ENCODE measurements around the gene MIER2.
A peak's percentile ranks its signal among the peaks of the same experiment; 100 is the strongest.
"Not testable (repeated sequence)": the region's sequence is repeated elsewhere in the genome, so short reads cannot be mapped to it uniquely, and the experiment has no call there.

Gene MIER2

DNA sequence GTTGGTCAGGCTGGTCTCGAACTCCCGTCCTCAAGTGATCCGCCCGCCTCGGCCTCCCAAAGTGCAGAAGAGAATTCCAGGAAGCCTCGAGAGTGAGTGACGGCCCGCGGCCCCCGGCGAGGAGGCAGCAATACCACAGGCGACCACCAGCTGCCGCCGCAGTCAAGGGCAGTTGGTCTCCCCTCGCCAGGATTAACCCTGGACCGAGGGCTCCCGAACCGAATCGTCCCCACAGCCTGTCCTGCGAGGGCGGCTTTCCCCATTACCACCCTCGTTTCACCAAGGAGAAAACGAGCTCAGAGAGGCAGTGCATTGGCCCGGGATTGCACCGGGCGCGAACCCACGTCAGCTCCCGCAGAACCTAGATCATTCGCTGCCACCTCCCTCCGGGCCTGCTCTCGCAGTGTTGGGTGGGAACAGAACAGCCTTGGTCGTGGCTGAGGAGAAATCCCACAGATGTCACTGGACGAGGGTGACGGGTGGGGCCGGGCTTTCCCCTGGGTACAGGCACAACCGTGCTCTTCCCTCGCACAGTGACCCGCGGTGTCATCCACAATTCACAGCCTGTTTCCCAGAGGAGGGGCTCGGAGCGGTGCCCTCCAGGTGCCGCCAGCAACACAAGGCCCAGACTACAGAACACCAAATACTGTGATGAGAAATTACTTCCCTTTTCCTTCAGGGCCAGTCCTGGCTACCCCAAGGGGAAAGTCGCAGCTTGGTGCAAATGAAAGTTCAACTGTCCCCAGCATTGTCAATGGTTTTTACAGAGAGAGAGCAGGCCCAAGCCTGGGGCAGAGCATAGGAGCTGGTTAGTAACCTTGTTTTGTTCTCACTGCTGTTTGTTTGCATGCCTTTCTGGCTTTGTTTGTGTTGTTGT lies 39.6 kb upstream of the MIER2 start:
- DNase-seq (ENCODE audit: low read depth), result no peak
- TF ChIP-seq CTCF (IDR thresholded peaks at IDR 0.05; ENCODE audit: insufficient read depth, low read depth, low read length, missing control alignments), result no peak
- no peak overlapping the region for H3K4me3 ChIP-seq (ENCODE audit: low read length)

DNA sequence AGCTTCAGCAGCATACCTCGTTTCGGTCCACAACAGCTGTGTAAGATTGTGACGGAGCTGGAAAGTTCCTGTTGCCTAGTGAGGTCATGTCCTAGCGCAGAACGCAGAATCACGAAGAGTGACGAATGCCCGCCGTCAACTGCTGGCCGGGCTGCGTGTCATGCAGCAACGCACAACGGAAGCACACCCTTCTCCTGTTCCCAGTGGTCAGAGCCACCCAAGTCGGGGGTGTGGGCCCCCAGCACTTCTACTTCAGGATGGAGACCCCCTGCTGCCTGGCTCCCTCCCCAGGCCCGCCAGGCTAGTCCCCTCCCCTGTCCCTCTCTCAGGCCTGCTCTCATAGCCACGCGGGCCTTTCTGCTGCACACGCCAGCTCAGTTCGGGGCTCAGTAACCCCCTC lies 38.4 kb upstream of the MIER2 start:
- no peak for TF ChIP-seq CTCF (IDR thresholded peaks at IDR 0.05; ENCODE audit: insufficient read depth, low read depth, low read length, missing control alignments)
- DNase-seq (ENCODE audit: low read depth), result no peak
- H3K4me3 ChIP-seq (ENCODE audit: low read length), result no peak overlapping the region

DNA sequence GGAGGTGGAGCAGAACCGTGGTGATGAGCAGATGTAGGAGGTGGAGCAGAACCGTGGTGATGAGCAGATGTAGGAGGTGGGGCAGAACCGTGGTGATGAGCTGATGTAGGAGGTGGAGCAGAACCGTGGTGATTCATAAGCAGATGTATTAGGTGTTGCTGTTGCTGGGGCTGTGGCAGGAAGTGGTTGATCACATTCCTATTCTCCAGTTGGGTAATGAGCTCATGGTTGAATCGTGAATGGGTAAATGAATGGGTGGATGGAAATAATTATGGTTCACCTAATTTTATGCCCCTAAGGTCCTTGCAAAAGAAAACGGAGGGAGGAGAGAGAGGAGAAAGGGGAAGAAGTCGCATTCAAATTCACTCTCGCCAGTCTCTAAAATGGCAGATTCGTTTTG lies 38.0 kb upstream of the MIER2 start:
- not testable (repeated sequence) for H3K4me3 ChIP-seq (ENCODE audit: low read length)
- DNase-seq (ENCODE audit: low read depth), result peak; percentile 75

GRCh38 chr19:381901-382300 lies 37.3 kb upstream of the MIER2 start:
- not testable (repeated sequence) for H3K4me3 ChIP-seq (ENCODE audit: low read length); DNase-seq (ENCODE audit: low read depth)

- not testable (repeated sequence) for DNase-seq (ENCODE audit: low read depth)
These were observed 36.1 kb upstream of the MIER2 start for GRCh38 chr19:380618-381219.

GRCh38 chr19:379796-380195 lies 35.2 kb upstream of the MIER2 start:
- TF ChIP-seq CTCF (IDR thresholded peaks at IDR 0.05; ENCODE audit: insufficient read depth, low read depth, low read length, missing control alignments), result no peak
- DNase-seq (ENCODE audit: low read depth), result no peak
- H3K4me3 ChIP-seq (ENCODE audit: low read length), result no peak overlapping the region

More at GRCh38 chr19:380618-381219, 36.1 kb upstream of the MIER2 start:
- not testable (repeated sequence) for H3K4me3 ChIP-seq (ENCODE audit: low read length)

GRCh38 chr19:378706-379105 lies 34.1 kb upstream of the MIER2 start:
- no peak for TF ChIP-seq CTCF (IDR thresholded peaks at IDR 0.05; ENCODE audit: insufficient read depth, low read depth, low read length, missing control alignments)
- no peak for DNase-seq (ENCODE audit: low read depth)
- no peak overlapping the region for H3K4me3 ChIP-seq (ENCODE audit: low read length)

DNA sequence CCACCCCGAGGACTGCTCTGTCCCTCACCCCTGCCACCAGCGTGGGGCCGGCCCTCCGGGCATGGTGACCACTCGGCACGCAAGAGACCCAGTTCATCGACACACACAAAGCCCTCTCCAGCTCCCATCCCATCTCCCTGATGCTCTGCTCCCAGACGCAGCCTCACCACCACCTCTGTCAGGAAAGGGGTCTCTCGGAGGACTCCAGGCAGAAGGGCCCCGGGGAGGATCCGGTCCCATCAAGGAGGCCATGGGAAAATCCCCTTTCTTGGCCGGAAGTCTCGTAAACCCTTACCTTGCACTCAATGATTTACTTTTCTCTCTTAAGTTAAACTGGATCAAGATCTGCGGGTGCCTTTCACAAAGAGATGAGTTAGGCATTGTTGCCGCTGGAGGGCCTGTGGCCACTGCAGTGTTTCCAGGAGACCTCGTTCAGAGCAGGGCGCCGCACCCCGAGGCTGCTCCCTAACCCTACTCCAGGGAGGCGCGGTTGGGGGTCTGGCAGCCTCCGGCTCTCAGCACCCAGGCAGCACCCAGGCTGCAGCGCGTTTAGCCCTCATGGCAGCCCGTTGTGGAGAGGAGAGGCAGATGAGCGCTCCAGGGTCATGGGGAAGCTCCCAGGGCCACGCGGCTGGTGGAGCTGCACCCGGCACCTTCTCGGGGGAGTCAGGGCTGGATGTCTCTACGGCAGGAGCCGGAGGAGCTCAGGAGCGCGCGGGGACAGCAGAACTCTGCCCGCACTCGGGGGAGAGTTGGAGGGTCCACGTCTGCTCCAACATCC lies 33.4 kb upstream of the MIER2 start:
- no peak overlapping the region for H3K4me3 ChIP-seq (ENCODE audit: low read length)
- DNase-seq (ENCODE audit: low read depth), result no peak
- no peak for TF ChIP-seq CTCF (IDR thresholded peaks at IDR 0.05; ENCODE audit: insufficient read depth, low read depth, low read length, missing control alignments)

All from epithelial cell of esophagus (primary cell).